Stimulated activated CD8-positive, alpha-beta memory T cell treated with anti-CD3 and anti-CD28 coated beads, Interleukin-12 subunit alpha, Interleukin-12 subunit beta, amount 100 ng/mL, for 4 hours (primary cell): ENCODE data around the gene TIMP3.
"Not testable (repeated sequence)": the region's sequence is repeated elsewhere in the genome, so short reads cannot be mapped to it uniquely, and the experiment has no call there.

Experiments used
- DNase-seq: peaks from one replicate; pipeline ENCODE4 v3.0.0-alpha.2; 2020; ENCODE audit warnings: low read depth

TIMP3 gene

GRCh38 chr22:32801537-32802236 lies at the start of gene TIMP3:
Gene TIMP3, plus strand, starts transcription at chr22:32801705. Its CDS starts 297 bp downstream, at chr22:32802002.
- no peak for DNase-seq

- DNase-seq: no peak
These were observed 49.2 kb upstream of the TIMP3 start for GRCh38 chr22:32752326-32752725.

GRCh38 chr22:32752816-32753520 lies 48.5 kb upstream of the TIMP3 start:
- no peak for DNase-seq

GRCh38 chr22:32753591-32753990 lies 47.9 kb upstream of the TIMP3 start:
- DNase-seq: no peak

GRCh38 chr22:32754413-32755041 lies 47.0 kb upstream of the TIMP3 start:
- no peak for DNase-seq

GRCh38 chr22:32757086-32757762 lies 44.3 kb upstream of the TIMP3 start:
- not testable (repeated sequence) for DNase-seq

- DNase-seq: no peak
These were observed 42.6 kb upstream of the TIMP3 start for GRCh38 chr22:32758866-32759385.

- DNase-seq: no peak
These were observed 41.1 kb upstream of the TIMP3 start for GRCh38 chr22:32760396-32760795.

- DNase-seq: no peak
These were observed 40.7 kb upstream of the TIMP3 start for GRCh38 chr22:32760815-32761214.

- DNase-seq: no peak
These were observed 40.1 kb upstream of the TIMP3 start for GRCh38 chr22:32761251-32761903.

GRCh38 chr22:32764330-32765131 lies 37.0 kb upstream of the TIMP3 start:
- DNase-seq: no peak

- no peak for DNase-seq
These were observed 36.3 kb upstream of the TIMP3 start for GRCh38 chr22:32765132-32765618.

- DNase-seq: no peak
These were observed 29.7 kb upstream of the TIMP3 start for GRCh38 chr22:32771756-32772155.

- DNase-seq: no peak
These were observed 25.5 kb upstream of the TIMP3 start for GRCh38 chr22:32775957-32776356.

- DNase-seq: no peak
These were observed 25.1 kb upstream of the TIMP3 start for GRCh38 chr22:32776397-32776796.

- no peak for DNase-seq
These were observed 24.7 kb upstream of the TIMP3 start for GRCh38 chr22:32776802-32777201.

- no peak for DNase-seq
These were observed 23.5 kb upstream of the TIMP3 start for GRCh38 chr22:32777987-32778386.

- no peak for DNase-seq
These were observed 20.7 kb upstream of the TIMP3 start for GRCh38 chr22:32780726-32781310.

GRCh38 chr22:32781695-32782094 lies 19.8 kb upstream of the TIMP3 start:
- no peak for DNase-seq

GRCh38 chr22:32785321-32786026 lies 16.0 kb upstream of the TIMP3 start:
- DNase-seq: no peak
